T-helper 2 cell (primary cell): Measurements from ENCODE around the gene TMOD1.
"Not testable (repeated sequence)": the region's sequence is repeated elsewhere in the genome, so short reads cannot be mapped to it uniquely, and the experiment has no call there.

Source experiments
- DNase-seq, 5 experiments: peaks; one replicate each; pipeline versions ENCODE4 v3.0.0 to v3.0.0-alpha.2; 2012 to 2022

The TMOD1 gene

DNA sequence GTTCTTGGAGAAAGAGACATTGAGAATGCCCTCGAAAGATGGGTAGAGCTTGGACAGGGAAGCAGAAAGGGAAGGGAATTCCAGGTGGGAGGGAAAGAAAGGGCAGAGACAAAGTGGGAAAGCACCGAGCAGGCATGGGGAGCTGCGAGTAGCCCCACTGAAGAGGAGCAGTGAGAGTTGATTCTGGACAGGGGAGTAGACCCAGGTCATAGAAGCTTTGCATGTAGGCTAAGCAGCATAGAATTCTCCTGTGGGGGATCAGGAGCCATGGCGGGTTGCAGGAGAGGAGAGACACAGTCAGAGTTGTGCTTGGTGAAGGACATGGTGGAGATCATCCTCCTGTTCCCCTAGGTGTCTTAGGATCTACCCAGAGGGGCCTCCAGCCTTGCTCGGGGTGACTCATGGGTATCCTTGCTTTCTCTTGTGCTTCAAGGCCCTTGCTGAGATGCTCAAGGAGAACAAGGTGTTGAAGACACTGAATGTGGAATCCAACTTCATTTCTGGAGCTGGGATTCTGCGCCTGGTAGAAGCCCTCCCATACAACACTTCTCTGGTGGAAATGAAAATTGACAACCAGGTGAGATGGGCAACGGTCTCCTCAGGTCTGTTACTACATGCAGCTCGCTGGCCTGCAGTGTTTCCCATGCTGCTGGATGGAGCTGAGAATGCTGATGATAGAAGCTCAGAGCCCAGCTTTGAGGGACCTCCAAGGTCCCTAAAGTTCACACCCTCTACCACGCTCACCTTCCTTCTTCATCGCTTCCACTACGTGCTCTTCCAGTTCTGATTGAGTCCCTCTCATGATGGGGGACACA is 67.2 kb downstream of the TMOD1 start:
- DNase-seq, result no peak

DNA sequence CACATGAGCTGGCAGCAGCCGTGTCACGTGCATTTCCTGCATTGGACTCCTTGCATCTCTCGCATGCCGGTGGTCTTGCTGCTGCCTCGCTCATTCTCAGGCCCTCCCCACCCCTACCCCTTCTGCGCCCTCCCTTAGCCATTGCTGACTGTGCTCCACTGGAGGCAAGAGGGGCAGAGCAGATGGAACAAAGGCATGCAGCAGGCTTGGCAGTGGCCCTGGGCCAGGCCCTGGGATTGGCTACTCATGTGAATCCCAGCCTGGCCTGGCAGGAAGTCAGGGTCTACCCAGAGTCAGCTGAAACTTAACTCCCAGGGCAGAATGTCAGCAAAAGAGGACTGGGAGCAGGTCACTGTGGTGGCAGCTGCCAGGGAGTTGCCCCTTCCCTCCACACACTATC is 69.4 kb downstream of the TMOD1 start:
- no peak for DNase-seq

DNA sequence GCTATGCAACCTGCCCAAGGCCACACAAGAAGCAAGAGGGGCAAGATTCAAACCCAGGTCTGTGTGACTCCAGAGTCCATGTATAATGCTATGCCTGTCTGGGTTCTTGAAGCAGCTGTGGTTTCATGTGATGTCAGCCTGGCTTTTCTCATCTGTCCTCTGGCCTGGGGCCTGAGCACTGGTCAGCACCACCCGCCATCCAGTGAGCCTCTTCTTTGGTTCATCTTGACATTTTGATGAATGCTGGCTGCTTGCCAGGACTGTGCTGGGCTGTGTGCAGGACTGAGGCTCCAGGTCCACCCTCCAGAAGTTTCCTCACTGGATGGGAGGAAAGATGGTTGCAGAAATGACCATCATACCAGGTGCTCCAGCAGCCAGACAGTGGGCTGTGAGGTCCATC is 70.2 kb downstream of the TMOD1 start:
- DNase-seq, result no peak

DNA sequence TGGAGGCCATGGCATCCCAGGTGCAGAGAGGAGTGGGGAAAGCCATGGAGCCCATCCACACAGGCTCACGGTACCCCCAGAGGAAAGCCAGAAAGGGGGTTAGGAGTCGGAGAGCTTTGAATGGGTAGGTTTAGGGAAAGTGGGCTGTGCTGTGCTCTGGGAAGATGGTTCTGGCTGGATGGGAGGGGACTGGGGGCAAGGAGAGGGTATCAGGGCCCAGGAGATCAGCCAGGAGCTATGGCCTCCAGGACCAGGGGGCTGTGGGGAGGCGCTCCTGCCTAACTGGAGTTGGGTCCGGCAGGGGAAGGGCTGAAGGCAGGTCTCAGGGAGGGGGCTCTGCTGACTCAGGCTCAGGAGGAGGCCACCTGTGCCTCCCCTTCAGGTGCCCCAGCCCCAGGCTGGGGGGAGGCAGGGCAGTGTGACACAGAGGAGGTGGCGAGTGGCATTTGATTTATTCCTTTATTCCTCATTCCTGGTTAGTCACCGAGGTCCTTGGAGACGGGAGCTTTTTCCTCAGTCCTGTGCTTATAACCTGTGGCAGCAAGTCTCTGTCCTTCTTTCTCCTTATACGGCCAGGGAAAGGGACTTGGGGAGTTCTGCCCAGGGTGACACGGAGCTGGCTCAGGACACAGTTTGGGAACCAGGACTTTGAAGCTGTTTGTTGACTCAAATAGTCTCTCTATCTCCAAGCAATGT is 70.9 kb downstream of the TMOD1 start:
- DNase-seq, result no peak

DNA sequence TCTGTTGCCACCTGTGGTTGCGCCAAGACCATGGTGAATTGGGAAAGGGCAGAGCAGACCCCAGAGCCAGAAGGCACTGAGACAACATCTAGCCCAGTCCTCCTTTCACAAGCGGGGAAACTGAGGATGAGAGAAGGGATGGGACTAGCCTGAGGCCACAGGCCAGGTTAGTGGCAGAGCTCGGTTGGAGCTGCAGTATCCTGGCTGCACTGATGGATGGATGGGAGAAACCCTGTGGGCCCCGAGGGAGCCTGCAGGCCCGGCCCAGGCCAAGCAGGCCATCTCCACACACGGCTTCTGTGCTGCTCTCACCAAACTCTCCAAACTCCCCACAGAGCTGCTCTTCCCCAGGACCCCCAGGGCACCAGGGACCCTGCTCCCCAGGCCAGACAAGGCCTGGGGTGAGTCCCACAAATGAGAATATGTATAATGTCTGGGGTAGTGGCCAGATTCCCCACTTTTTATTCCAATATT is 71.5 kb downstream of the TMOD1 start:
- DNase-seq, result no peak

DNA sequence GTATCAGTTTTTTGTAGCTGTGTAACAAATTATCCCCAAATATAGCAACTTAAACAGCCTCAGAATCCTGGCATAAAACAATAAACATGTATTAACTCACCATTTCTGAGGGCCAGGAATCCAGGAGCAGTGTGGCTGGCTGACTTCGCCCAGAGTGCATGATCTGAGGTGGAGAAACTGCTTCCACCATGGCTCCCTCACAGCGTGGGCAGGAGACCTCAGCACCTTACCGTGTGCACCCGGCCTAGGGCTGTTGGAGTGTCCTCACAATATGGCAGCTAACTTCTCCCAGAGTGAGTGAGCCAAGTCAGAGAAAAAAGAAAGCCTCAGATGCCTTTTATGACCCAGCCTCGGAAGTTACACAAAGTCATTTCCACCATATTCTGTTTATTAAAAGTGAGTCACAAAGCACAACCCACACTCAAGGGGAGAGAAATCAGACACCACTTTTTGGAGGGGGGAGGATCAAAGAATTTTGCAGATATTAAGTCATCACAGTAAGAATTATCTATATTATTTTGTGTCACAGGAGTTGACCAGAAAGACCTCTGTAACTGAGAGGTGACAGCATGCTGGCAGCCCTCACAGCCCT is 72.1 kb downstream of the TMOD1 start:
- no peak for DNase-seq

DNA sequence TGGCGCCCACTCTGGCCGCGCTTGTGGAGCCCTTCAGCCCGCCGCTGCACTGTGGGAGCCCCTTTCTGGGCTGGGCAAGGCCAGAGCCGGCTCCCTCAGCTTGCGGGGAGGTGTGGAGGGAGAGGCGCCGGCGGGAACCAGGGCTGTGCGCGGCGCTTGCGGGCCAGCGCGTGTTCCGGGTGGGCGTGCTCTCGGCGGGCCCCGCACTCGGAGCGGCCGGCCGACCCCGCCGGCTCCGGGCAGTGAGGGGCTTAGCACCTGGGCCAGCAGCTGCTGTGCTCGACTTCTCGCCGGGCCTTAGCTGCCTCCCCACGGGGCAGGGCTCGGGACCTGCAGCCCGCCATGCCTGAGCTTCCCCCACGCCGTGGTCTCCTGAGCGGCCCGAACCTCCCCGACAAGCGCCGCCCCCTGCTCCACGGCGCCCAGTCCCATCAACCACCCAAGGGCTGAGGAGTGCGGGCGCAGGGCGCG is 72.7 kb downstream of the TMOD1 start:
- DNase-seq, result not testable (repeated sequence)

DNA sequence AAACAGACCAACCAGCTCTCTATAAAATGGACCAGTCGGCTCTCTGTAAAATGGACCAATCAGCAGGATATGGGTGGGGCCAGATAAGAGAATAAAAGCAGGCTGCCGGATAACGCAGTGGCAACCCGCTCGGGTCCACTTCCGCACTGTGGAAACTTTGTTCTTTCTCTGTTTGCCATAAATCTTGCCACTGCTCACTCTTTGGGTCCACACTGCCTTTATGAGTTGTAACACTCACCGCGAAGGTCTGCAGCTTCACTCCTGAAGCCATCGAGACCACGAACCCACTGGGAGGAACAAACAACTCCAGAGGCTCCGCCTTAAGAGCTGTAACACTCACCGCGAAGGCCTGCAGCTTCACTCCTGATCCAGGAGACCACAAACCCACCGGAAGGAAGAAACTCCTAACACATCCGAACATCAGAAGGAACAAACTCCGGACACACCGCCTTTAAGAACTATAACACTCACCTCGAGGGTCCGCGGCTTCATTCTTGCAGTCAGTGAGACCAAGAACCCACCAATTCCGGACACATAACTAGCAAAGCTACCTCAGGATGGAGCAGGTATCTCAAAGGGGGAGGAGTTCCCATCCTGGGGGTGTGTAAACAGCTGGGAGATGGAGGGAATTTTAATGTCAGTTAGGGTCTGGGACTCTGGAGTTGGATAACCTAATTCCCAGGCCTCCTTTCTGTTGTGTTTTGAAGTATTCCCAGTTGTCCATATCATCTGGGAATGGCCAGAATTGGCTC is 73.6 kb downstream of the TMOD1 start:
- DNase-seq, result peak in 3 of 5 experiments; percentile 25 to 56 (median 36)

DNA sequence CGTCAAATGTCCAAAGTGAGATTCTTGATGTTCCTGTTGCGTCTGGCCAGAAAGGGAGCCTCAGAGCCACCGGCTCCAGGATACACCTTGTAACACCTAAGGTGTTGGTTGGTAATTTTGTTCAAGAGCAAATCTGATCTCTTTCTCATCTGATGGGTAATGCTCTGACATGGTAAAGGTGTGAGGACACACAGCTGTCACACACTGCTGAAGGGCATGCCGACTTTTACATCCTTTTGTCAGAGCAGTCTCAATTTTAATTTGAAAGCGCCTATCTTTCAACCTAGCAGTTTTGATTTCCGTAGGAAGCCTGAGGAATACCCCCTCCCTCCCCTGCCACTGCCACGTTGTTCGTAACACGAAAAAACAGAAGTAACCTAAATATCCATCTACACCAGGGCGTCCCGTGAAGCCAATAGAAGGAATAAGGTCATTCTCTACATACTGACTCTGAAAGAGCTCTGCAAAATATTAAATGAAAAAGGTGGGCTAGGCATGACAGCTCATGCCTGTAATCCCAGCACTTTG is 74.3 kb downstream of the TMOD1 start:
- peak in 1 of 5 experiments; percentile 9 for DNase-seq

DNA sequence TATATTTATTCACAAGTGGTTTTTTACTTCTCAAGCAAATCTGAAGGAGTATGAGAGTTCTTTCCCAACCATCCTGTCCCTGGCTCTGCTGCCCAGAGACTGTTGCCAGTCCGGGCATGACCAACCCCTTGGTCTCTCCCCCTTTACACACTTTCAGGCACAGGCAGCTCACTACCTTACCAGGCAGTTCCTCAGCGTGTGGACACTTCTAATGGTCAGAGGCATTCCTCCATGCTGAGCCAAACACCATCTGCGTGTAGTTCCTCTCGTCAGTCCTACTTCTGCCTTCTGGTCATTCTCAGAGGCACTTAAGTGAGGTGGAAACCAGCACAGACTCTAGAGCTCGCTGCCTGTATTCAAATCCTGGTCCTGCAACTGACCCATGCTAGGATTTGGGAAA is 75.6 kb downstream of the TMOD1 start:
- no peak for DNase-seq

DNA sequence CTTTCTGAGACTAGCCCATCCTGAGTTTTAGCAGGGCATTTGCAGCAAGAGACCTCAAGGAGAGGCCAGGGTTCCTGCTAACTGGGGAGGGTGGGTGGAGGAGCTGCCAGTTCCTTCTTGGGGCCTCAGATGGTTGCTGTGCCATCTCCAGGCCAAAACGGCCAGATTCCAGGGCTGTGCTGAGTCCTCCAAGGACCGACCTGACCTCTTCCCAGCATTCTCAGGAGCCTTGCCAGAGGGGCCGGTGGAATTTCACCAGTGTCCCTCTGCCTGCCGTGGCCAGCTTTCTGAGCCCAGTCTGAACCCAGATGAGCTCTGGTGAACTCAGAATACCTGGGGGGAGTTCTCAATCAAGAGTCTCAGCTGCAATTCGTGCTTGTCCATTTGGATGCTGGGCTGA is 77.4 kb downstream of the TMOD1 start:
- DNase-seq, result no peak

DNA sequence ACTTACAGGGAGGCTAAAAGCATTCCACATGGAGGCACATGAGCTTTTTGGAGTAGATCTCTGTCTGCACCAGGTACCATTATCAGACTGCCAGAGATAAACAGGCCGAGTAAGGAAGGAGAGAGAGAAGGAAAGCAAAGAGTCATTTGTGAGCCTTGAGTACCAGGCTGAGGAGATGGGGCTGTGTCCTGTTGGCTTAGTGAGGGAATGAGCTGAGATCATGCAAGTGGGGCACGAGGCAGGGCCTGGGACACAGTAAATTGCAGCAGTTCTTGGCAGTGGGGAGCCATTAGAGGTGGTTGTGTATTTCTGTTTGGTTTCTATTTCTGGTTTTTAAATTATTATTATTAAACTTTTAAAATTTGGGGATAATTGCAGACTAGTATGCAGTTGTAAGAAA is 78.4 kb downstream of the TMOD1 start:
- no peak for DNase-seq

DNA sequence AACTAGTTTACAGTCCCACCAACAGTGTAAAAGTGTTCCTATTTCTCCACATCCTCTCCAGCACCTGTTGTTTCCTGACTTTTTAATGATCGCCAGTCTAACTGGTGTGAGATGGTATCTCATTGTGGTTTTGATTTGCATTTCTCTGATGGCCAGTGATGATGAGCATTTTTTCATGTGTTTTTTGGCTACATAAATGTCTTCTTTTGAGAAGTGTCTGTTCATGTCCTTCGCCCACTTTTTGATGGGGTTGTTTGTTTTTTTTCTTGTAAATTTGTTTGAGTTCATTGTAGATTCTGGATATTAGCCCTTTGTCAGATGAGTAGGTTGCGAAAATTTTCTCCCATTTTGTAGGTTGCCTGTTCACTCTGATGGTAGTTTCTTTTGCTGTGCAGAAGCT is 80.1 kb downstream of the TMOD1 start:
- DNase-seq, result not testable (repeated sequence)

DNA sequence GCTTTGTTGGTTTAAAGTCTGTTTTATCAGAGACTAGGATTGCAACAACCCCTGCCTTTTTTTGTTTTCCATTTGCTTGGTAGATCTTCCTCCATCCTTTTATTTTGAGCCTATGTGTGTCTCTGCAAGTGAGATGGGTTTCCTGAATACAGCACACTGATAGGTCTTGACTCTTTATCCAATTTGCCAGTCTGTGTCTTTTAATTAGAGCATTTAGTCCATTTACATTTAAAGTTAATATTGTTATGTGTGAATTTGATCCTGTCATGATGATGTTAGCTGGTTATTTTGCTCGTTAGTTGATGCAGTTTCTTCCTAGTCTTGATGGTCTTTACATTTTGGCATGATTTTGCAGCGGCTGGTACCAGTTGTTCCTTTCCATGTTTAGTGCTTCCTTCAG is 83.3 kb downstream of the TMOD1 start:
- not testable (repeated sequence) for DNase-seq

DNA sequence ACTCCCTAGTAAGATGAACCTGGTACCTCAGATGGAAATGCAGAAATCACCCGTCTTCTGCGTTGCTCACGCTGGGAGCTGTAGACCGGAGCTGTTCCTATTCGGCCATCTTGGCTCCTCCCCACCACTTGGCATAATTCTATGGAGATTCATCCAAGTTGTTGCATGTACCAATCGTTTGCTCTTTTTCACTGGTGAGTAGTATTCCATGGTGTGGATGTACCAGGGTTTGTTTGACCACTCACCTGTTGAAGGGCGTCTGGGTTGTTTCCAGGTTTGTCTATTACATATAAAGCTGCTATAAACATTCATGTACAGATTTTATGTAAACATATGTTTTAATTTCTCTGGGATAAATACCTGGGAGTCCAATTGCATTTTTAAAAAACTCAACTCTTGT is 85.4 kb downstream of the TMOD1 start:
- not testable (repeated sequence) for DNase-seq

DNA sequence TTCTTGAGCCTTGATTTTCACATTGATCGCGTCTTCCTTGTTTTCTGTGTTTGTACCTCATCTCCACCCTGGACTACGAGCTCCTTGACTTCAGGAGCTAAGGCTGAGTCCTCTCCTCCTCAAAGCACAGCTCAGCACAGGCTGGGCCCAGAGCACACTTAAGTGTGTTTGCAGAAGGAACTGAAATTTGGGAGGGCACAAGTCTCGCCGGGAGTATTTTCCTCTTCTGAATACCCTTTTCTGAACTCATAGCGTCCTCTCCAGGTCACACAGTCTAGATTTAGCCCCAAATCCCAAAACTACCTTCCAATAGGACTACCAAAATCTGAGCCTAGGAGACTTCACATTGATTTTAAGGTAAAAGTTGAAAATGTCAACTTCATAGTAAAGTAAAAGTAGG is 90.1 kb downstream of the TMOD1 start:
- no peak for DNase-seq

DNA sequence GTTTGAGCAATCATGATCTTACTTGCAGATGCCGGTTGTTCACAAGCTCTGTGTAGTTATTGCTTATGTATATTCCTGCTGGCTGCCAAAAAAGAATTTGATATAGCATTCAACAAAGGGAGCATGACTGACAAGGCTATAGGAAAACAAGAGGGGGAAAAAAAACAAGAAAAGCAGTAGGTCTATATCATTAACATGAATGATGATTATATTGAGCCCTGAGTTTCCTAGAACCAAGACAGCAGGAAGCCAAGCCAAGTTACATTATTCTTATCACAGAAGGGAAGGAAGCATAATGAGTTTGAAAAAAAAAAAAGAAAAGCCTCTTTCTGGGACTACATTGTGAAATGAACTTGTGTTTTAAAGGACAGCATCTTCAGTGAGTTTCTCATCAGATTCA is 90.7 kb downstream of the TMOD1 start:
- no peak for DNase-seq

DNA sequence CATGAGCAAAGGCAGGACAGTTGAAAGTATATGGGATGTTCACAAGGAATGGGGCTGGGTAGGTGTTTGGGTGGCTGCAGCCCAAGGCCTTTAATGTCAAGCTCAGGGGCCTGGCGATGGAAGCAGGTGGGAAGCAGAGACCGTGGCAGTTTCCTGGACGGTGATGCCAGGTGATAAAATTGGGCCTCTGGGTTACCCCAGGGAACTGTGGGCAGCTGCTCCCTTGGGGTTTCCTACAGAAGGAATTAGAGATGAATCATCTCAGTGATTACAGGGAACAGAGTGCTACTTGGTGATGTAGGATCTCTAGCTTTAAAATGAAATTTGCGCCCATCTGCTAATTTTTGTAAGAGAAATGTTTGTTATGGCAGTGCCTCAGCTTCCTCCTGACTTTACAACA is 92.5 kb downstream of the TMOD1 start:
- DNase-seq, result no peak

DNA sequence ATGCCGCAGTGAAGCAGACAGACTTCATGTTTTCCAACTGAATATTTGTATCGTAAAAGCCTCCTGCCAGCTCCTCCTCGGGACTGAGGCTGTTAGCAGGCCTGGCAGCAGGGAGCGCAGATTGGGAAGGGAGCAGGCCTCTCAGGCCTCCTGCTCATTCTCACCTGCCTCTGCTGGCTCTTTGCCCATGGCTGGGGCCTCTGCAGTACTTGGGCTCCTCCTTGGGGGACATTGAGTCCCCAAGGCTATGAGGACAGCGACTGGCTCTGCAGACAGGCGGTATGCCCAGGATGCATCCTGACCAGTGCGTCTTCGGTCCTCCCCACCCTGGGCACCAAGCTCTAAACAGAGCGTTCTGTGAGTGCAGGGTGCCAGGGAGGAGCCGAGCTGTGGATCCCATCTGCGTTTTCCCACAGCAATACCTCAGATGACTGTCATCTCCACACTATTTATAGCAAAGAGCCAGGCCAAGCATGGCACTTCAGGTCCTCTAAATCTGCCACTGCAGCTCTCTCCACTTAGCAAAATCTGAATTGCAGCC is 93.0 kb downstream of the TMOD1 start:
- no peak for DNase-seq

DNA sequence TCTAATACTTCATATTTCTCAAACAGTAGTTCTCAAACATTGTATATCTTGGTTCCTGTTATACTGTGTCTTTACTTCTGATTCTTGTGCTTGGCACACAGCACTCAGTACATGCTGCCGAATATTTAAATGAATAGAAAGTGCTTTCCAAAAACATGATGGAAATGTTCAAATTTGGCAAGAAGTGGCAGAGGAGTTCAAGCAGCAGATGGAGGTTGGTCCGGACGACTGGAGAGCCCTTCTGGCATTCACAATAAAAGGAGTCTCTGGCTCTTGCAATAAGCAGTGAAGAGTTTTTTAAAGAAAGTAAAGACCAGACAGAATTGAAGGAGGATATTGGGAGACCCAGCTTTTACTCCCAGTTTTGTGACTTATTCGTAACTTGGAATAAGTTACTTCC is 95.4 kb downstream of the TMOD1 start:
- DNase-seq, result no peak

DNA sequence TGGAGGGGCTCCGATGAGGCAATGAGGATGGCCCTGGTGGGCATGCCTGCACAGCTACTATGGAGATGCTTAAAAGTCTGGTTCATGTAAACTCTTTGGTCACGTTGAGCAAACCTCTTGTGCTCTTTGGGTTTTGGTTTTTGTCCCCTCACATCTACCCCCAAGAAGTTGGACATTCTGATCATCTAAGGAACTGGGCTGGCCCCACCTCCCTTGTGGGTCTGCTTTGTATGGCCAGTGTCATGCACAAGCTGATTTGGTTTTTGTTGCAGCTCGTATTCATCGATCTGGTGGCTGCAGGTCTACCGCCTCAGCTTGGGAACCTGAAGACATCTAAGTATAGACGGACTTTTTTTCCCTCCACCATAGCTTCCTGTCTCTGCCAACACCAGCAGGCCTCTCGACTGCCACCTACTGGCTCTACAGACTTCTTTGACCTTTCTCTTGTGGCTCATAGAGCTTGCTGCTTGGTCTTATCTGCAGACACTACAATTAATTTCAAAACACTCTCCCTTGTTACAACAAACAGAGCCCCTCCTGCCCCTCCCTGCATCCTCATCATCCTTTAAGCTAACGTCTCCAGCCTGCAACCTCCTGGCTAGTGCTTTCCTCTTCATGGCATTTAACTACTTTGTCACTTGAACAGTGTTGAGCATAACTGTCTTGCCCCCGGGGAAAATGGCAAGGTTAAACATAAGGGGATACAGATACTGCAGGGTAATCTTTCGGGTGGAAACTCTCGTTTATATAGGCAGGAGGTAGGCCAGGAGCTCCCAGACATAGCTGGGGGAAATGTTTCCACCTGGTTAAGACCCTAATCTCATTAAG is 97.2 kb downstream of the TMOD1 start:
- DNase-seq, result peak in 4 of 5 experiments; percentile 44 to 84 (median 50)
